A549 treated with ZK216348 at 1 μM for 4 hours (cell line): ENCODE data around the gene FOXO6. TPM values are rescaled to one million over a fixed set of nuclear protein-coding genes. Genes with fewer than 3 reads are reported as not detected.

ENCODE experiments used
- total RNA-seq: library from RNA; stranded (reverse); fragments of 200-300 nt; extraction: Qiagen RNA extraction; gene quantifications from 5 replicates; pipeline ENCODE4 v1.2.3, GENCODE V29; 2022; ENCODE audit warnings: low read depth

The FOXO6 gene
- total RNA-seq = 0.48 to 1.1 TPM (median 1.0 TPM) in 5 replicates

GRCh38 chr1:41360786-41361494 lies at the start of gene FOXO6:
Gene FOXO6 (plus strand): TSS chr1:41361434.

Other genes with a start within 250 kb of the FOXO6 start
- gene SCMH1, start 119.1 kb upstream of the FOXO6 start, total RNA-seq = 9.6 to 15.8 TPM (median 14.1 TPM) in 5 replicates
- 12.3 to 21.9 TPM (median 18.0 TPM) in 5 replicates for gene EDN2, start 123.2 kb downstream of the FOXO6 start, total RNA-seq